HCT116 (cell line): ENCODE results near the gene ONECUT3. TPM values are rescaled to one million over a fixed set of nuclear protein-coding genes. Genes with fewer than 3 reads are reported as not detected.
A peak's percentile ranks its signal among the peaks of the same experiment; 100 is the strongest.

ENCODE experiments used
- ATAC-seq: fragments of 200-7000 bp; cut with Tn5 transposase; 2 replicates; pipeline ENCODE4 v1.9.1; 2020; ENCODE audit warnings: mild to moderate bottlenecking, moderate library complexity
- BruUV-seq: library from RNA; stranded (reverse); fragments of 400-500 nt; replicated peaks from 2 replicates; lab custom pipeline; 2021; lab: Mats Ljungman, UMichigan
- CTCF ChIA-PET: fragments of 300-600 bp; sonication (Branson Sonifier 250); formaldehyde crosslinking; loops from one replicate; lab custom pipeline; 2021; ENCODE audit warnings: antibody characterized with exemption; lab: Charles Lee
- POLR2A ChIA-PET: fragments of 300-600, 350-600 bp; sonication (Branson Sonifier 250); formaldehyde crosslinking; loops from one replicate; lab custom pipeline; 2021; ENCODE audit warnings: antibody characterized with exemption; lab: Charles Lee
- RAD21 ChIA-PET, 2 experiments: fragments of 300-600 bp; sonication (Branson Sonifier 250); formaldehyde crosslinking; loops; one replicate each; lab custom pipeline; 2023; ENCODE audit warnings: low total read pairs in 2 of 2; ENCODE audit not compliant: uncharacterized antibody in 2 of 2, unreplicated experiment in 2 of 2, low non-redundant PET in 1 of 2; lab: Charles Lee
- DNase-seq: peaks from one replicate; pipeline ENCODE4 v3.0.0-alpha.2; 2010; ENCODE audit warnings: low read depth, low spot score
- H2AFZ ChIP-seq: fragments of 200-600 bp; shearing (Covaris generic), sonication (generic); 2 replicates; pipeline ENCODE4 v1.6.1; 2017; ENCODE audit warnings: low read depth, mixed run types, mixed read lengths, antibody characterized with exemption, low read length; ENCODE audit not compliant: poor library complexity, severe bottlenecking
- H3K27ac ChIP-seq: 2 replicates; pipeline ENCODE4 v1.5.1; 2012; ENCODE audit warnings: low read depth, low read length
- H3K27me3 ChIP-seq: fragments of 200-600 bp; sonication (generic); 2 replicates; pipeline ENCODE4 v1.6.1; 2016; ENCODE audit warnings: mixed run types, low read length, mixed read lengths; ENCODE audit not compliant: insufficient read depth
- H3K36me3 ChIP-seq, 2 experiments: fragments of 200-500 bp in 1 of 2; fragments of 200-600 bp in 1 of 2; sonication (Bioruptor generic) in 1 of 2; sonication (generic) in 1 of 2; 2 replicates each; pipeline versions ENCODE4 v1.5.1 to v1.6.1; 2014 to 2016; ENCODE audit warnings: low read length in 2 of 2, inconsistent platforms in 1 of 2, mixed read lengths in 1 of 2, mixed run types in 1 of 2; ENCODE audit not compliant: insufficient read depth in 2 of 2, control insufficient read depth in 1 of 2
- H3K4me1 ChIP-seq, 2 experiments: fragments of 200-600 bp in 1 of 2; sonication (generic) in 1 of 2; 2 replicates each; pipeline versions ENCODE4 v1.5.1 to v1.6.1; 2012 to 2017; ENCODE audit warnings: low read length in 2 of 2, inconsistent platforms in 1 of 2, mild to moderate bottlenecking in 1 of 2, mixed read lengths in 1 of 2, mixed run types in 1 of 2, moderate library complexity in 1 of 2; ENCODE audit not compliant: insufficient read depth in 2 of 2, control insufficient read depth in 1 of 2
- H3K4me2 ChIP-seq: fragments of 200-600 bp; sonication (generic); 2 replicates; pipeline ENCODE4 v1.6.1; 2017; ENCODE audit warnings: mixed run types, low read length, mixed read lengths
- H3K4me3 ChIP-seq, 2 experiments: fragments of 200-600 bp in 1 of 2; sonication (generic) in 1 of 2; replicated peaks in 1 of 2; 2 replicates each; pipeline ENCODE4 v1.5.1; 2011 to 2016; ENCODE audit warnings: low read length in 2 of 2, control low read depth in 1 of 2, low read depth in 1 of 2, mild to moderate bottlenecking in 1 of 2, mixed read lengths in 1 of 2, mixed run types in 1 of 2
- H3K79me2 ChIP-seq: fragments of 200-600 bp; sonication (generic); 2 replicates; pipeline ENCODE4 v1.6.1; 2017; ENCODE audit warnings: mild to moderate bottlenecking, mixed run types, low read length, moderate library complexity, mixed read lengths; ENCODE audit not compliant: insufficient read depth
- H3K9ac ChIP-seq: fragments of 200-600 bp; sonication (generic); 2 replicates; pipeline ENCODE4 v1.6.1; 2016; ENCODE audit warnings: low read length, mixed read lengths
- H3K9me2 ChIP-seq: fragments of 200-600 bp; sonication (generic), shearing (Covaris generic); 2 replicates; pipeline ENCODE4 v1.6.1; 2017; ENCODE audit warnings: mixed run types, mild to moderate bottlenecking, moderate library complexity; ENCODE audit not compliant: insufficient read depth
- H3K9me3 ChIP-seq, 2 experiments: fragments of 200-500 bp in 1 of 2; fragments of 200-600 bp in 1 of 2; sonication (Bioruptor generic) in 1 of 2; sonication (generic) in 1 of 2; 2 replicates each; pipeline ENCODE4 v1.6.1; 2014 to 2017; ENCODE audit warnings: low read length in 2 of 2, mixed read lengths in 2 of 2, inconsistent platforms in 1 of 2, low read depth in 1 of 2, mild to moderate bottlenecking in 1 of 2, mixed run types in 1 of 2, moderate library complexity in 1 of 2; ENCODE audit not compliant: control insufficient read depth in 1 of 2, insufficient read depth in 1 of 2
- H4K20me1 ChIP-seq: fragments of 200-600 bp; sonication (generic), shearing (Covaris generic); 2 replicates; pipeline ENCODE4 v1.6.1; 2017; ENCODE audit warnings: mixed run types, mild to moderate bottlenecking, moderate library complexity; ENCODE audit not compliant: insufficient read depth
- CBX3 ChIP-seq: IDR thresholded peaks from 2 replicates; pipeline ENCODE4 v1.6.1; 2012; ENCODE audit warnings: low read depth
- CEBPB ChIP-seq: IDR thresholded peaks from 2 replicates; pipeline ENCODE4 v1.6.1; 2012; ENCODE audit warnings: low read depth
- EGR1 ChIP-seq: IDR thresholded peaks from 2 replicates; pipeline ENCODE4 v1.6.1; 2012; ENCODE audit warnings: low read depth
- EZH2 ChIP-seq: fragments of 200-600 bp; sonication (generic); IDR thresholded peaks from 2 replicates; pipeline ENCODE4 v1.6.1; 2017; ENCODE audit warnings: antibody characterized with exemption, mixed run types
- EZH2phosphoT487 ChIP-seq: fragments of 200-600 bp; IDR thresholded peaks from 2 replicates; pipeline ENCODE4 v1.6.1; 2018; ENCODE audit warnings: antibody characterized with exemption, borderline replicate concordance
- RAD21 ChIP-seq: IDR thresholded peaks from 2 replicates; pipeline ENCODE4 v1.6.1; 2012; ENCODE audit warnings: low read depth, mild to moderate bottlenecking
- SIN3A ChIP-seq: IDR thresholded peaks from 2 replicates; pipeline ENCODE4 v1.6.1; 2012; ENCODE audit warnings: low read depth
- SP1 ChIP-seq: IDR thresholded peaks from 2 replicates; pipeline ENCODE4 v1.6.1; 2012; ENCODE audit warnings: low read depth
- TCF7L2 ChIP-seq: IDR thresholded peaks from 2 replicates; pipeline ENCODE4 v1.7.0; 2011; ENCODE audit warnings: borderline replicate concordance, inconsistent platforms; ENCODE audit not compliant: insufficient read depth, insufficient read length; ENCODE audit errors: extremely low read depth
- YY1 ChIP-seq: IDR thresholded peaks from 2 replicates; pipeline ENCODE4 v1.6.1; 2011; ENCODE audit warnings: low read length, low read depth, moderate library complexity, mild to moderate bottlenecking; ENCODE audit not compliant: insufficient replicate concordance; ENCODE audit errors: extremely low read depth
- ZNF274 ChIP-seq: fragments of 200-500 bp; sonication (Bioruptor generic); IDR thresholded peaks from 2 replicates; pipeline ENCODE4 v1.6.1; 2014; ENCODE audit warnings: mild to moderate bottlenecking, low read depth, low read length, inconsistent platforms
- intact Hi-C: fragments of 100-400 bp; cut with micrococcal nuclease; formaldehyde crosslinking; loops from 2 replicates; pipeline ENCODE4 v1.10.0; 2022
- total RNA-seq: library from RNA; stranded (reverse); gene quantifications from one replicate; pipeline ENCODE4 v1.2.1, GENCODE V29; 2021; ENCODE audit not compliant: unreplicated experiment
- TF ChIP-seq, protein P1 (sequence below): IDR thresholded peaks from 2 replicates; pipeline ENCODE4 v1.6.1; 2012
- TF ChIP-seq, protein P2 (sequence below): IDR thresholded peaks from 2 replicates; pipeline ENCODE4 v1.6.1; 2012; ENCODE audit warnings: low read depth
- TF ChIP-seq, protein P3 (sequence below): IDR thresholded peaks from 2 replicates; pipeline ENCODE4 v1.6.1; 2011; ENCODE audit warnings: mild to moderate bottlenecking, low read length, moderate library complexity; ENCODE audit not compliant: insufficient replicate concordance; ENCODE audit errors: extremely low read depth
- TF ChIP-seq, protein P4 (sequence below), 3 experiments: fragments of 200-600 bp in 1 of 3; sonication (generic) in 1 of 3; IDR thresholded peaks in 2 of 3; conservative IDR thresholded peaks in 1 of 3; 2 replicates each; pipeline ENCODE4 v1.5.1; 2012 to 2017; ENCODE audit warnings: low read depth in 2 of 3, low read length in 2 of 3, antibody characterized with exemption in 1 of 3, borderline replicate concordance in 1 of 3, control low read depth in 1 of 3, mild to moderate bottlenecking in 1 of 3, mixed read lengths in 1 of 3, mixed run types in 1 of 3, moderate library complexity in 1 of 3; ENCODE audit not compliant: insufficient read depth in 1 of 3

Gene ONECUT3
- total RNA-seq, 1 experiment from 2014 or later = 22.1 TPM

DNA sequence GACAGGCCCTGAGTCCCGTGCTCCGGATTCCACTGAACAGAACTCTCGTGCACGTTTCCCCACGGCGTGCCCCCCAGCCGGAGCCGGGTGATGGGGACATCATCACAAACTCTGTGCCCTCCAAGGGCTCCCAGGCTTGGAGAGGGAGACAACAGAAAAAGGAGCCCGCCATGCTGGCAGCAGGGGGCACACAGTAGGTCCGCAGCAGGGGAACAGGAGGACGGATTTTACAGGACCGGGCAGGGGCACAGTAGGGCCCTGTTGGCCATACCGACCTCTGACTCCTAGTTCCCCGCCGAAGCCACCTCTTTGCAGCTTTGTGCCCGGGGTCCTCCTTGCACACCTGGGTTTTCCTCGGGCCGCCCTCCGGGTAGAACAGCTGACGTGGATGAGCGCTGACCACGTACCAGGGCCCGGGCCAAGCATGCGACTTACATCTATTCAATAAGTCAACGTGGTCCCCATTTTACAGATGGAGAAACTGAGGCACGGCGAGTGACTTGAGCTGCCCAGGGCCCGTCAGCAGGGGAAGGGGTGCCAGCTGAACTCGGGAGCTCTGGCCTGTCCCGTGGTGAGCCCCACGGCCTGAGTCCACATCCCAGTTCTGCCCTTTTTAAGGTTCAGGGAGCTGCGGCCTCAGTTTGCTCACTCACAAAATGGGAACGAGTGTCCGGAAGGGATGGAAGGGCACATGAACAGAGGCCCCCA, 10.2 kb upstream of the ONECUT3 start (continued):
- TF ChIP-seq, protein P1, sequence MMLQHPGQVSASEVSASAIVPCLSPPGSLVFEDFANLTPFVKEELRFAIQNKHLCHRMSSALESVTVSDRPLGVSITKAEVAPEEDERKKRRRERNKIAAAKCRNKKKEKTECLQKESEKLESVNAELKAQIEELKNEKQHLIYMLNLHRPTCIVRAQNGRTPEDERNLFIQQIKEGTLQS = no peak
- TF ChIP-seq SIN3A = no peak

DNA sequence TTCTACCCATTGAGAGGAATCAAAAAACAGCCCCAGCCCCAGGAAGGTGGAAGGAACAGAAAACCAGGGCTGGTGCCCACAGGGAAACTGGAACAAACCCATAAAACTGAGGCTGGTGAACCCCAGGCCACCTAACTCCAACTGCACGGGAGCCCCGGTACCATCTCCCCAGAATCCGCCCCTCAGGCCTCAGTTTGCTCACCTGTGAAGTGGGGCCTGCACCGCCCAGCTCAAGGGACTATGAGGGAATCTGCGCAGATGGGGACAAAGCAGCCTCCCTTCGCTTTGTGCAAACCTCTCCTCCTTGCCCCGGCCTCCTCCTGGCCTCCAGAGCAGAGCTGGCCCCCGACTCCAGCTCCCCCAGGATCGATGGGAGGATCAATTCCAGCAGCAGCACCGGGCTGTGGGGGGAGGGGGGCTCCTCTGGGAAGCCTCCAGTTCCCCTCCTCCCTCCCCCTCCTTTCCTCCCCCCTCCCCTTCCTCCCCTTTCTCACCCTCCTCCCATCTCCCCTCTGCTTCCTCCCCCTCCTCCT, 9.1 kb upstream of the ONECUT3 start:
- peak overlapping the region; percentile 45; the same call in 1 of the 2 replicates for H3K27ac ChIP-seq
- H4K20me1 ChIP-seq = no peaks in the 10 kb centered on the region
- DNase-seq (no peak), ATAC-seq (no peak)
- no TSS peak for BruUV-seq
- intact Hi-C loops = no loop called here
- peak overlapping the region in 1 of 2 experiments; percentile 83; a peak in 2 of 4 replicates for H3K4me3 ChIP-seq
- RAD21 ChIA-PET = no interaction called here
- H2AFZ ChIP-seq = no peak overlapping the region
- CTCF ChIA-PET = no interaction called here
- 0 out of 4 replicates have a peak, but pooled peaks cover 0 to 4% of the 10 kb centered on the region in 2 experiments for H3K36me3 ChIP-seq
- no peaks in the 10 kb centered on the region; a peak in 1 of 4 replicates for H3K9me3 ChIP-seq
- H3K4me1 ChIP-seq = peaks cover 22 to 47% of the 10 kb centered on the region in 2 experiments
- H3K27me3 ChIP-seq = no peaks in the 10 kb centered on the region
- no peak overlapping the region for H3K9ac ChIP-seq
- POLR2A ChIA-PET = interaction anchor here (0.6 kb wide), 1 partner anchor 16 kb away, joined by 3 read pairs; no protein-coding TSS in a partner anchor
- no peaks in the 10 kb centered on the region for H3K9me2 ChIP-seq
- H3K79me2 ChIP-seq = peaks cover 12% of the 10 kb centered on the region; the same call in 1 of the 2 replicates
- H3K4me2 ChIP-seq = peak overlapping the region; percentile 95
- TF ChIP-seq EZH2 (no peak), EZH2phosphoT487 (no peak), ZNF274 (no peak), EGR1 (no peak), SP1 (no peak), YY1 (no peak), CEBPB (no peak), RAD21 (no peak), TCF7L2 (no peak), CBX3 (no peak), SIN3A (no peak)
- TF ChIP-seq, protein P2, sequence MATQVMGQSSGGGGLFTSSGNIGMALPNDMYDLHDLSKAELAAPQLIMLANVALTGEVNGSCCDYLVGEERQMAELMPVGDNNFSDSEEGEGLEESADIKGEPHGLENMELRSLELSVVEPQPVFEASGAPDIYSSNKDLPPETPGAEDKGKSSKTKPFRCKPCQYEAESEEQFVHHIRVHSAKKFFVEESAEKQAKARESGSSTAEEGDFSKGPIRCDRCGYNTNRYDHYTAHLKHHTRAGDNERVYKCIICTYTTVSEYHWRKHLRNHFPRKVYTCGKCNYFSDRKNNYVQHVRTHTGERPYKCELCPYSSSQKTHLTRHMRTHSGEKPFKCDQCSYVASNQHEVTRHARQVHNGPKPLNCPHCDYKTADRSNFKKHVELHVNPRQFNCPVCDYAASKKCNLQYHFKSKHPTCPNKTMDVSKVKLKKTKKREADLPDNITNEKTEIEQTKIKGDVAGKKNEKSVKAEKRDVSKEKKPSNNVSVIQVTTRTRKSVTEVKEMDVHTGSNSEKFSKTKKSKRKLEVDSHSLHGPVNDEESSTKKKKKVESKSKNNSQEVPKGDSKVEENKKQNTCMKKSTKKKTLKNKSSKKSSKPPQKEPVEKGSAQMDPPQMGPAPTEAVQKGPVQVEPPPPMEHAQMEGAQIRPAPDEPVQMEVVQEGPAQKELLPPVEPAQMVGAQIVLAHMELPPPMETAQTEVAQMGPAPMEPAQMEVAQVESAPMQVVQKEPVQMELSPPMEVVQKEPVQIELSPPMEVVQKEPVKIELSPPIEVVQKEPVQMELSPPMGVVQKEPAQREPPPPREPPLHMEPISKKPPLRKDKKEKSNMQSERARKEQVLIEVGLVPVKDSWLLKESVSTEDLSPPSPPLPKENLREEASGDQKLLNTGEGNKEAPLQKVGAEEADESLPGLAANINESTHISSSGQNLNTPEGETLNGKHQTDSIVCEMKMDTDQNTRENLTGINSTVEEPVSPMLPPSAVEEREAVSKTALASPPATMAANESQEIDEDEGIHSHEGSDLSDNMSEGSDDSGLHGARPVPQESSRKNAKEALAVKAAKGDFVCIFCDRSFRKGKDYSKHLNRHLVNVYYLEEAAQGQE = no peak
- TF ChIP-seq, protein P3, sequence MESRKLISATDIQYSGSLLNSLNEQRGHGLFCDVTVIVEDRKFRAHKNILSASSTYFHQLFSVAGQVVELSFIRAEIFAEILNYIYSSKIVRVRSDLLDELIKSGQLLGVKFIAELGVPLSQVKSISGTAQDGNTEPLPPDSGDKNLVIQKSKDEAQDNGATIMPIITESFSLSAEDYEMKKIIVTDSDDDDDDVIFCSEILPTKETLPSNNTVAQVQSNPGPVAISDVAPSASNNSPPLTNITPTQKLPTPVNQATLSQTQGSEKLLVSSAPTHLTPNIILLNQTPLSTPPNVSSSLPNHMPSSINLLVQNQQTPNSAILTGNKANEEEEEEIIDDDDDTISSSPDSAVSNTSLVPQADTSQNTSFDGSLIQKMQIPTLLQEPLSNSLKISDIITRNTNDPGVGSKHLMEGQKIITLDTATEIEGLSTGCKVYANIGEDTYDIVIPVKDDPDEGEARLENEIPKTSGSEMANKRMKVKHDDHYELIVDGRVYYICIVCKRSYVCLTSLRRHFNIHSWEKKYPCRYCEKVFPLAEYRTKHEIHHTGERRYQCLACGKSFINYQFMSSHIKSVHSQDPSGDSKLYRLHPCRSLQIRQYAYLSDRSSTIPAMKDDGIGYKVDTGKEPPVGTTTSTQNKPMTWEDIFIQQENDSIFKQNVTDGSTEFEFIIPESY = no peak
- TF ChIP-seq, protein P4, sequence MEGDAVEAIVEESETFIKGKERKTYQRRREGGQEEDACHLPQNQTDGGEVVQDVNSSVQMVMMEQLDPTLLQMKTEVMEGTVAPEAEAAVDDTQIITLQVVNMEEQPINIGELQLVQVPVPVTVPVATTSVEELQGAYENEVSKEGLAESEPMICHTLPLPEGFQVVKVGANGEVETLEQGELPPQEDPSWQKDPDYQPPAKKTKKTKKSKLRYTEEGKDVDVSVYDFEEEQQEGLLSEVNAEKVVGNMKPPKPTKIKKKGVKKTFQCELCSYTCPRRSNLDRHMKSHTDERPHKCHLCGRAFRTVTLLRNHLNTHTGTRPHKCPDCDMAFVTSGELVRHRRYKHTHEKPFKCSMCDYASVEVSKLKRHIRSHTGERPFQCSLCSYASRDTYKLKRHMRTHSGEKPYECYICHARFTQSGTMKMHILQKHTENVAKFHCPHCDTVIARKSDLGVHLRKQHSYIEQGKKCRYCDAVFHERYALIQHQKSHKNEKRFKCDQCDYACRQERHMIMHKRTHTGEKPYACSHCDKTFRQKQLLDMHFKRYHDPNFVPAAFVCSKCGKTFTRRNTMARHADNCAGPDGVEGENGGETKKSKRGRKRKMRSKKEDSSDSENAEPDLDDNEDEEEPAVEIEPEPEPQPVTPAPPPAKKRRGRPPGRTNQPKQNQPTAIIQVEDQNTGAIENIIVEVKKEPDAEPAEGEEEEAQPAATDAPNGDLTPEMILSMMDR (IDR thresholded peaks at IDR 0.05 in 2 of 3, conservative IDR thresholded peaks at IDR 0.05 in 1 of 3; ENCODE audit: borderline replicate concordance in 1 of 3, insufficient read depth in 1 of 3, low read depth in 2 of 3, low read length in 2 of 3) = no peak
